ENCODE results near the gene TNS1. TPM values are rescaled to one million over a fixed set of nuclear protein-coding genes. Genes with fewer than 3 reads are reported as not detected.

TNS1 gene
- total RNA-seq, 3 donors from 2014 or later (not counting 1 experiment from before 2014, with no cell fraction given): 1.1 to 3.0 (median 2.1) TPM

GRCh38 chr2:217986256-217986961, 16.4 kb downstream of the TNS1 start:
- Mint-ChIP-seq H3K4me1 (peaks cover 0 to 4% of the 10 kb centered on the region in 2 donors), H3K27ac (no peak overlapping the region), H3K4me3 (no peak overlapping the region), H3K36me3 (no peaks in the 10 kb centered on the region), H3K27me3 (ENCODE audit: low read depth in 2 of 2) (no peaks in the 10 kb centered on the region), H3K9me3 (no peaks in the 10 kb centered on the region)
- Histone ChIP-seq H3K36me3 (ENCODE audit: control insufficient read depth, insufficient read depth, low read length) (no peaks in the 10 kb centered on the region), H3K4me1 (ENCODE audit: control insufficient read depth, insufficient read depth, low read length) (no peaks in the 10 kb centered on the region), H3K4me3 (ENCODE audit: low read length) (no peak overlapping the region), H3K27me3 (ENCODE audit: control insufficient read depth, insufficient read depth, low read length) (no peaks in the 10 kb centered on the region), H3K27ac (ENCODE audit: low read length) (no peak overlapping the region), H3K9me3 (ENCODE audit: control insufficient read depth, insufficient read depth, low read length) (no peaks in the 10 kb centered on the region)
- ATAC-seq (no peak), DNase-seq (no peak)
- no peak for TF ChIP-seq CTCF (IDR thresholded peaks at IDR 0.05)
- 90% methylated on average over 16 of the region's 16 CpGs for WGBS (ENCODE audit: insufficient coverage)
- intact Hi-C loops (cut with micrococcal nuclease): no loop called here

- TF ChIP-seq CTCF (IDR thresholded peaks at IDR 0.05): no peak
- 90% methylated on average over 19 of the region's 20 CpGs for WGBS (ENCODE audit: insufficient coverage)
- Histone ChIP-seq H3K36me3 (ENCODE audit: control insufficient read depth, insufficient read depth, low read length) (no peaks in the 10 kb centered on the region), H3K9me3 (ENCODE audit: control insufficient read depth, insufficient read depth, low read length) (no peaks in the 10 kb centered on the region), H3K4me3 (ENCODE audit: low read length) (no peak overlapping the region), H3K27me3 (ENCODE audit: control insufficient read depth, insufficient read depth, low read length) (no peaks in the 10 kb centered on the region), H3K4me1 (ENCODE audit: control insufficient read depth, insufficient read depth, low read length) (no peaks in the 10 kb centered on the region), H3K27ac (ENCODE audit: low read length) (no peak overlapping the region)
- intact Hi-C loops (cut with micrococcal nuclease): no loop called here
- H3K36me3 Mint-ChIP-seq: no peaks in the 10 kb centered on the region
- H3K4me3 Mint-ChIP-seq: no peak overlapping the region
- DNase-seq: no peak
- no peak overlapping the region for H3K27ac Mint-ChIP-seq
- H3K9me3 Mint-ChIP-seq: no peaks in the 10 kb centered on the region
- H3K27me3 Mint-ChIP-seq (ENCODE audit: low read depth in 2 of 2): no peaks in the 10 kb centered on the region
- H3K4me1 Mint-ChIP-seq: peaks cover 0 to 1% of the 10 kb centered on the region in 2 donors
- no peak for ATAC-seq
Observed at GRCh38 chr2:217983276-217984233, 19.2 kb downstream of the TNS1 start.

GRCh38 chr2:217981971-217982370, 20.8 kb downstream of the TNS1 start:
- no peak for DNase-seq
- no peak for ATAC-seq
- H3K9me3 Mint-ChIP-seq: no peaks in the 10 kb centered on the region
- no peaks in the 10 kb centered on the region for H3K27me3 ChIP-seq (ENCODE audit: control insufficient read depth, insufficient read depth, low read length)
- H3K27me3 Mint-ChIP-seq (ENCODE audit: low read depth in 2 of 2): no peaks in the 10 kb centered on the region
- H3K27ac Mint-ChIP-seq: no peak overlapping the region
- H3K4me1 ChIP-seq (ENCODE audit: control insufficient read depth, insufficient read depth, low read length): no peaks in the 10 kb centered on the region
- intact Hi-C loops (cut with micrococcal nuclease): no loop called here
- H3K4me3 ChIP-seq (ENCODE audit: low read length): no peak overlapping the region
- no peak for TF ChIP-seq CTCF (IDR thresholded peaks at IDR 0.05)
- no peaks in the 10 kb centered on the region for H3K4me1 Mint-ChIP-seq
- WGBS (ENCODE audit: insufficient coverage): 94% methylated on average over 2 of the region's 2 CpGs
- no peaks in the 10 kb centered on the region for H3K36me3 ChIP-seq (ENCODE audit: control insufficient read depth, insufficient read depth, low read length)
- no peak overlapping the region for H3K4me3 Mint-ChIP-seq
- H3K9me3 ChIP-seq (ENCODE audit: control insufficient read depth, insufficient read depth, low read length): no peaks in the 10 kb centered on the region
- H3K27ac ChIP-seq (ENCODE audit: low read length): no peak overlapping the region
- H3K36me3 Mint-ChIP-seq: no peaks in the 10 kb centered on the region
